HCT116 (cell line): ENCODE measurements around the gene ETHE1. TPM values are rescaled to one million over a fixed set of nuclear protein-coding genes. Genes with fewer than 3 reads are reported as not detected.

Experiments
- ATAC-seq: fragments of 200-7000 bp; cut with Tn5 transposase; 2 replicates; pipeline ENCODE4 v1.9.1; 2020; ENCODE audit warnings: mild to moderate bottlenecking, moderate library complexity
- BruUV-seq: library from RNA; stranded (reverse); fragments of 400-500 nt; replicated peaks from 2 replicates; lab custom pipeline; 2021; lab: Mats Ljungman, UMichigan
- CTCF ChIA-PET: fragments of 300-600 bp; sonication (Branson Sonifier 250); formaldehyde crosslinking; loops from one replicate; lab custom pipeline; 2021; ENCODE audit warnings: antibody characterized with exemption; lab: Charles Lee
- POLR2A ChIA-PET: fragments of 300-600, 350-600 bp; sonication (Branson Sonifier 250); formaldehyde crosslinking; loops from one replicate; lab custom pipeline; 2021; ENCODE audit warnings: antibody characterized with exemption; lab: Charles Lee
- RAD21 ChIA-PET, 2 experiments: fragments of 300-600 bp; sonication (Branson Sonifier 250); formaldehyde crosslinking; loops; one replicate each; lab custom pipeline; 2023; ENCODE audit warnings: low total read pairs in 2 of 2; ENCODE audit not compliant: uncharacterized antibody in 2 of 2, unreplicated experiment in 2 of 2, low non-redundant PET in 1 of 2; lab: Charles Lee
- DNase-seq: peaks from one replicate; pipeline ENCODE4 v3.0.0-alpha.2; 2010; ENCODE audit warnings: low read depth, low spot score
- H2AFZ ChIP-seq: fragments of 200-600 bp; shearing (Covaris generic), sonication (generic); 2 replicates; pipeline ENCODE4 v1.6.1; 2017; ENCODE audit warnings: low read depth, mixed run types, mixed read lengths, antibody characterized with exemption, low read length; ENCODE audit not compliant: poor library complexity, severe bottlenecking
- H3K27ac ChIP-seq: 2 replicates; pipeline ENCODE4 v1.5.1; 2012; ENCODE audit warnings: low read depth, low read length
- H3K27me3 ChIP-seq: fragments of 200-600 bp; sonication (generic); 2 replicates; pipeline ENCODE4 v1.6.1; 2016; ENCODE audit warnings: mixed run types, low read length, mixed read lengths; ENCODE audit not compliant: insufficient read depth
- H3K36me3 ChIP-seq, 2 experiments: fragments of 200-500 bp in 1 of 2; fragments of 200-600 bp in 1 of 2; sonication (Bioruptor generic) in 1 of 2; sonication (generic) in 1 of 2; 2 replicates each; pipeline versions ENCODE4 v1.5.1 to v1.6.1; 2014 to 2016; ENCODE audit warnings: low read length in 2 of 2, inconsistent platforms in 1 of 2, mixed read lengths in 1 of 2, mixed run types in 1 of 2; ENCODE audit not compliant: insufficient read depth in 2 of 2, control insufficient read depth in 1 of 2
- H3K4me1 ChIP-seq, 2 experiments: fragments of 200-600 bp in 1 of 2; sonication (generic) in 1 of 2; 2 replicates each; pipeline versions ENCODE4 v1.5.1 to v1.6.1; 2012 to 2017; ENCODE audit warnings: low read length in 2 of 2, inconsistent platforms in 1 of 2, mild to moderate bottlenecking in 1 of 2, mixed read lengths in 1 of 2, mixed run types in 1 of 2, moderate library complexity in 1 of 2; ENCODE audit not compliant: insufficient read depth in 2 of 2, control insufficient read depth in 1 of 2
- H3K4me2 ChIP-seq: fragments of 200-600 bp; sonication (generic); 2 replicates; pipeline ENCODE4 v1.6.1; 2017; ENCODE audit warnings: mixed run types, low read length, mixed read lengths
- H3K4me3 ChIP-seq, 2 experiments: fragments of 200-600 bp in 1 of 2; sonication (generic) in 1 of 2; replicated peaks in 1 of 2; 2 replicates each; pipeline ENCODE4 v1.5.1; 2011 to 2016; ENCODE audit warnings: low read length in 2 of 2, control low read depth in 1 of 2, low read depth in 1 of 2, mild to moderate bottlenecking in 1 of 2, mixed read lengths in 1 of 2, mixed run types in 1 of 2
- H3K79me2 ChIP-seq: fragments of 200-600 bp; sonication (generic); 2 replicates; pipeline ENCODE4 v1.6.1; 2017; ENCODE audit warnings: mild to moderate bottlenecking, mixed run types, low read length, moderate library complexity, mixed read lengths; ENCODE audit not compliant: insufficient read depth
- H3K9ac ChIP-seq: fragments of 200-600 bp; sonication (generic); 2 replicates; pipeline ENCODE4 v1.6.1; 2016; ENCODE audit warnings: low read length, mixed read lengths
- H3K9me2 ChIP-seq: fragments of 200-600 bp; sonication (generic), shearing (Covaris generic); 2 replicates; pipeline ENCODE4 v1.6.1; 2017; ENCODE audit warnings: mixed run types, mild to moderate bottlenecking, moderate library complexity; ENCODE audit not compliant: insufficient read depth
- H3K9me3 ChIP-seq, 2 experiments: fragments of 200-500 bp in 1 of 2; fragments of 200-600 bp in 1 of 2; sonication (Bioruptor generic) in 1 of 2; sonication (generic) in 1 of 2; 2 replicates each; pipeline ENCODE4 v1.6.1; 2014 to 2017; ENCODE audit warnings: low read length in 2 of 2, mixed read lengths in 2 of 2, inconsistent platforms in 1 of 2, low read depth in 1 of 2, mild to moderate bottlenecking in 1 of 2, mixed run types in 1 of 2, moderate library complexity in 1 of 2; ENCODE audit not compliant: control insufficient read depth in 1 of 2, insufficient read depth in 1 of 2
- H4K20me1 ChIP-seq: fragments of 200-600 bp; sonication (generic), shearing (Covaris generic); 2 replicates; pipeline ENCODE4 v1.6.1; 2017; ENCODE audit warnings: mixed run types, mild to moderate bottlenecking, moderate library complexity; ENCODE audit not compliant: insufficient read depth
- CBX3 ChIP-seq: IDR thresholded peaks from 2 replicates; pipeline ENCODE4 v1.6.1; 2012; ENCODE audit warnings: low read depth
- EGR1 ChIP-seq: IDR thresholded peaks from 2 replicates; pipeline ENCODE4 v1.6.1; 2012; ENCODE audit warnings: low read depth
- EZH2phosphoT487 ChIP-seq: fragments of 200-600 bp; IDR thresholded peaks from 2 replicates; pipeline ENCODE4 v1.6.1; 2018; ENCODE audit warnings: antibody characterized with exemption, borderline replicate concordance
- FOSL1 ChIP-seq: IDR thresholded peaks from 2 replicates; pipeline ENCODE4 v1.6.1; 2012; ENCODE audit warnings: low read depth
- JUND ChIP-seq: IDR thresholded peaks from 2 replicates; pipeline ENCODE4 v1.6.1; 2012
- POLR2AphosphoS5 ChIP-seq: IDR thresholded peaks from 2 replicates; pipeline ENCODE4 v1.6.1; 2011; ENCODE audit warnings: mild to moderate bottlenecking, low read depth, low read length, moderate library complexity
- TCF7L2 ChIP-seq: IDR thresholded peaks from 2 replicates; pipeline ENCODE4 v1.7.0; 2011; ENCODE audit warnings: borderline replicate concordance, inconsistent platforms; ENCODE audit not compliant: insufficient read depth, insufficient read length; ENCODE audit errors: extremely low read depth
- ZBTB33 ChIP-seq: IDR thresholded peaks from 2 replicates; pipeline ENCODE4 v1.6.1; 2011; ENCODE audit warnings: mild to moderate bottlenecking, low read length, moderate library complexity; ENCODE audit not compliant: insufficient replicate concordance; ENCODE audit errors: extremely low read depth
- ZFX ChIP-seq: fragments of 450-650 bp; IDR thresholded peaks from 2 replicates; pipeline ENCODE4 v1.6.1; 2017
- intact Hi-C: fragments of 100-400 bp; cut with micrococcal nuclease; formaldehyde crosslinking; loops from 2 replicates; pipeline ENCODE4 v1.10.0; 2022
- total RNA-seq: library from RNA; stranded (reverse); gene quantifications from one replicate; pipeline ENCODE4 v1.2.1, GENCODE V29; 2021; ENCODE audit not compliant: unreplicated experiment

Gene ETHE1
- total RNA-seq, 1 experiment from 2014 or later, result 64.3 TPM

GRCh38 chr19:43496960-43497359, 30.0 kb downstream of the ETHE1 start (continued):
- TF ChIP-seq ZBTB33, result no peak

GRCh38 chr19:43495082-43495481, 31.9 kb downstream of the ETHE1 start:
- CTCF ChIA-PET, result interaction anchor here (0.6 kb wide), 1 partner anchor 22 kb away, joined by 4 read pairs; no protein-coding TSS in a partner anchor
- Histone ChIP-seq H2AFZ (no peak overlapping the region), H3K9me2 (no peaks in the 10 kb centered on the region), H4K20me1 (no peaks in the 10 kb centered on the region), H3K36me3 (peaks cover 0 to 5% of the 10 kb centered on the region in 2 experiments; a peak in 2 of 4 replicates), H3K4me2 (no peak overlapping the region), H3K9me3 (no peaks in the 10 kb centered on the region), H3K4me3 (no peak overlapping the region), H3K27ac (no peak overlapping the region), H3K4me1 (no peaks in the 10 kb centered on the region), H3K9ac (no peak overlapping the region), H3K27me3 (no peaks in the 10 kb centered on the region), H3K79me2 (no peaks in the 10 kb centered on the region)
- no peak for DNase-seq
- RAD21 ChIA-PET, result no interaction called here
- TF ChIP-seq JUND (no peak), CBX3 (no peak), EZH2phosphoT487 (no peak)
- intact Hi-C loops, result no loop called here
- no TSS peak for BruUV-seq
- POLR2A ChIA-PET, result no interaction called here
- no peak for ATAC-seq

GRCh38 chr19:43490759-43491158, 36.2 kb downstream of the ETHE1 start:
- Histone ChIP-seq H3K9ac (no peak overlapping the region), H3K79me2 (no peaks in the 10 kb centered on the region), H3K36me3 (no peaks in the 10 kb centered on the region; a peak in 1 of 4 replicates), H3K27ac (no peak overlapping the region), H3K4me1 (no peaks in the 10 kb centered on the region), H3K9me2 (no peaks in the 10 kb centered on the region), H4K20me1 (no peaks in the 10 kb centered on the region), H3K4me3 (no peak overlapping the region), H2AFZ (no peak overlapping the region), H3K9me3 (no peaks in the 10 kb centered on the region), H3K27me3 (no peaks in the 10 kb centered on the region), H3K4me2 (no peak overlapping the region)
- DNase-seq, result no peak
- TF ChIP-seq FOSL1 (no peak), EGR1 (no peak), ZFX (no peak), POLR2AphosphoS5 (no peak), TCF7L2 (no peak)
- POLR2A ChIA-PET, result no interaction called here
- ATAC-seq, result no peak
- BruUV-seq, result no TSS peak
- intact Hi-C loops, result no loop called here
- CTCF ChIA-PET, result interaction anchor here (1.4 kb wide), 1 partner anchor 44 kb away, joined by 3 read pairs; no protein-coding TSS in a partner anchor
- RAD21 ChIA-PET, result no interaction called here
